ENCODE measurements around the gene ANKRD17.

- TF ChIP-seq CTCF (IDR thresholded peaks at IDR 0.05) (no peak), POLR2AphosphoS5 (IDR thresholded peaks at IDR 0.05) (no peak), POLR2A (IDR thresholded peaks at IDR 0.05) (no peak)
Measured at GRCh38 chr4:73051625-73052024, 207.0 kb downstream of the ANKRD17 start.

Data from prostate gland (tissue), 2 donors.